Measurements from ENCODE around the gene DCC.

GRCh38 chr18:52554180-52554579 is 214.2 kb downstream of the DCC start:
- TF ChIP-seq, protein P1, sequence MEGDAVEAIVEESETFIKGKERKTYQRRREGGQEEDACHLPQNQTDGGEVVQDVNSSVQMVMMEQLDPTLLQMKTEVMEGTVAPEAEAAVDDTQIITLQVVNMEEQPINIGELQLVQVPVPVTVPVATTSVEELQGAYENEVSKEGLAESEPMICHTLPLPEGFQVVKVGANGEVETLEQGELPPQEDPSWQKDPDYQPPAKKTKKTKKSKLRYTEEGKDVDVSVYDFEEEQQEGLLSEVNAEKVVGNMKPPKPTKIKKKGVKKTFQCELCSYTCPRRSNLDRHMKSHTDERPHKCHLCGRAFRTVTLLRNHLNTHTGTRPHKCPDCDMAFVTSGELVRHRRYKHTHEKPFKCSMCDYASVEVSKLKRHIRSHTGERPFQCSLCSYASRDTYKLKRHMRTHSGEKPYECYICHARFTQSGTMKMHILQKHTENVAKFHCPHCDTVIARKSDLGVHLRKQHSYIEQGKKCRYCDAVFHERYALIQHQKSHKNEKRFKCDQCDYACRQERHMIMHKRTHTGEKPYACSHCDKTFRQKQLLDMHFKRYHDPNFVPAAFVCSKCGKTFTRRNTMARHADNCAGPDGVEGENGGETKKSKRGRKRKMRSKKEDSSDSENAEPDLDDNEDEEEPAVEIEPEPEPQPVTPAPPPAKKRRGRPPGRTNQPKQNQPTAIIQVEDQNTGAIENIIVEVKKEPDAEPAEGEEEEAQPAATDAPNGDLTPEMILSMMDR (IDR thresholded peaks at IDR 0.05), result no peak
- TF ChIP-seq POLR2A (IDR thresholded peaks at IDR 0.05), result no peak

All from testis (tissue), 2 donors.